Activated CD4-positive, CD25-positive, alpha-beta regulatory T cell treated with anti-CD3 and anti-CD28 coated beads, Interleukin-2, amount 50 U/mL, for 72 hours (primary cell): ENCODE measurements around the gene CLN5.
"Not testable (repeated sequence)": the region's sequence is repeated elsewhere in the genome, so short reads cannot be mapped to it uniquely, and the experiment has no call there.

Experiments used
- DNase-seq: peaks from one replicate; pipeline ENCODE4 v3.0.0; 2021

The CLN5 gene

DNA sequence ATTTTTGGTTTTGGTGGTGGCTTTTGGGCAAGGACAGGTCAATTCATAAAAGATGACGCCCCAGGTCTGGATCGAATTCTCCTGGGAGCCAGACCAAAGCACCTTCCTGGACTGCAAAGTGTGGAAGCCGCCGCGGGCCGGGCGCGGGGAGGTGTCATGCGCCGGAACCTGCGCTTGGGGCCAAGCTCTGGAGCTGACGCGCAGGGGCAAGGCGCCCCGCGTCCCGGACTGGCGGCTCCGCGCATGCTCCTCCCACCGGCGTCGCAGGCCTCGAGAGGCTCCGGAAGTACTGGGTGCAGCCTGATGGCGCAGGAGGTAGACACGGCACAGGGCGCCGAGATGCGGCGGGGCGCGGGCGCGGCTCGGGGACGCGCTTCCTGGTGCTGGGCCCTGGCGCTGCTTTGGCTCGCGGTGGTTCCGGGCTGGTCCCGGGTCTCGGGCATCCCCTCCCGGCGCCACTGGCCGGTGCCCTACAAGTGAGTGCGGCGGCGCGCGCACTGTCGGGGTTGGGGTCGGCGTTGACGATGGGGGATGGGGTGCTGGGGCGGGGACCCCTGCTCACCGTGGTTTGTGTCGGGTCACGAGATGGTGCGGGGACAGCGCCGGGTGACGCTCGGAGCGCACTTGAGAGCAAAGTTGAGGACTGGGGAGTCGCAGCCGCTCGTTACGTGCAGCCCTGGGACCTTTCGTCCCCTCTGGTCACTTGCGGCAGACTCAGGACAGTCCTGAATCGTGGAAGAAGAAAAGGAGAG, at the start of gene CLN5:
Gene CLN5 (plus strand): TSS at position 286 of the 752 bp plus-strand sequence. CDS start 18 bp downstream, at position 304.
- DNase-seq, result peak; percentile 95

DNA sequence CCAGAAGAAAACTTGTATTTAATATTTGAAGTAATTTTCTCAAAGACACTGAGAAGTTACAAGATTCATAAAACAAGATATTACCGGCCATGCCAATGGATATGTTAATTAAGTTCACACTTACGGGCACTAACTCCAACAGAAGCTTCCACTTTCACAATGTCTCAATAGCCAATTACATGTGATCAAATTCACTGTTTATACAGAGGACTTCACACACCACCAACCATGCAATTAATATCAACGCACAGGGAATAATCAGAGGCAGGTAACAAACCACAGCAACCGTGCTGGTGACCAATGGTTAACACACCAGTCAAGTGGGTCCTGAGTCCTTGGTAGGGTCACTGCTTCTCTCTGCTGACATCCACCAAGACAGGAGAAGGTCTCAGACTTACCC, 49.5 kb upstream of the CLN5 start:
- DNase-seq, result no peak

DNA sequence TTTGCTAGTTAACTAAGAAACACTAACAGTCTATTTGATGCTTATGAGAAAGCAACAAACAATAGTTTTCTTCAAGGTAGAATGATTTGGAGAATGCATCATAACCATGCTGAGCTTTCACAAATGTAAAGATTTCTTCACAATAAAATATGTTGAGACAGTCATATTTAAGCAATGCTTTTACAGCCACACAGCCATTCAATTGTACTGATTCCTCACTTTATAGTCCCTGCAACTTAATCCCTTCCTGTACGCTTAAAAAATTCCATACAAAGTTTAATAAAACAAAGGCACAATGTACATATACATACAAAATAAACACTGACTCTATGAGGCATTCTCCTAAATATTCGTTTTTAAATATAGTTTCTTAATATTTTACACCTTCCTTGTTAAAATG, 48.2 kb upstream of the CLN5 start:
- no peak for DNase-seq

DNA sequence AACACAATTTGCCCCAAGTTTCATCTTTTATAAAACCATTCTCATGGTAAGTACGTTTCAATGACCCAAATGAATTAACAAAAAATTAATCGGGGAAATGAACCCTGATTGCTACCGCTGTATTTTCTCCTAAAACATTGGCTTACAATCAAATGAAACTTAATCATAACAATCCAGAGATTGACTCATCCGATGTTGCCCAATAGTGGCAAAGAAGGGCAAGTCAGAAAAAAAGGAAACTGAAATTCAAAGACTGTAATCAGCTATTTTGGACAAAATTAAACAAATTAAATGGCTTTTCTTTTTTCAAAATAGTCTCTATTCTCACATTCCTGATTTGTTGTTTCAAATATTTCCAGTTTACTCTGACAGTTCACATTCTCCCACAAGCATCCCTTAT, 47.4 kb upstream of the CLN5 start:
- no peak for DNase-seq

DNA sequence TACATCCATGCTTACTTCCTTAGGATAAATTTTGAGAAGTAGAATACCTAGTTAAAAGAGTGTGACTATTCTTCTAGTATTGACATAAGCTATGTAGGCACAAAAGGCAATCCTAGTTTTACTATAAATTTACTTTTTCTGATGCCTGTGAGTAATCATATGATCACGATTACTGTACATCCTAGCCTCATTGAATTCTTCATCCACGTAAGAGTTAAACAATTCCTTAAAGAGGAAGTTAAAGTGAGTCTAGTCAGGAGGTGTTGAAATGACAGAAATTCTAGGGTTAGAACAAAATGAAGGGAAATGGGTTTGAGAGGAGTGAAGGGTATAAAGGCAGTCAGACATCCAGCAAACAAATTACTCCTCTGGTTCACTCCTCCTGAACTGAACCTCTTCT, 43.7 kb upstream of the CLN5 start, which contains the start of gene ACOD1:
Gene ACOD1 (plus strand): TSS at position 363 of the 400 bp plus-strand sequence. CDS start 48 bp downstream, outside the sequence.
- no peak for DNase-seq

DNA sequence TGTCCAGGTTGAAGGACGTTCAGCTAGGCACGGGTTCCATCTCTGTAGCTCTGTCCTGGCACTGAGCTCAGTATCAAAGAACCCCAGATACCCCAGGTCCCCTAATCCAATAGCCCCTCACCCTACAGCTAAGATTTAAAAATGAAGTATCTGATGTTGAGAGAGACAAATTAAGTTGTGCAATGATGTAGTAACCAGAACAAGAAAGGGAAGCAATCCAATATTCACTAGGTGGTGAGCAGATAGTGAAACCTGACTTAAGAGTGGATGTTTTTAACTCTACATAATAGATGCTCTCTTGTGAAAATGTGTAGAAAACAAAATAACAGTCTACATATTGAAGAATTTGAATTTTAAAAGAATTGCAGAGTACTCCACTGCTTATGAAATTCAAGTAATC, 41.8 kb upstream of the CLN5 start:
- no peak for DNase-seq

DNA sequence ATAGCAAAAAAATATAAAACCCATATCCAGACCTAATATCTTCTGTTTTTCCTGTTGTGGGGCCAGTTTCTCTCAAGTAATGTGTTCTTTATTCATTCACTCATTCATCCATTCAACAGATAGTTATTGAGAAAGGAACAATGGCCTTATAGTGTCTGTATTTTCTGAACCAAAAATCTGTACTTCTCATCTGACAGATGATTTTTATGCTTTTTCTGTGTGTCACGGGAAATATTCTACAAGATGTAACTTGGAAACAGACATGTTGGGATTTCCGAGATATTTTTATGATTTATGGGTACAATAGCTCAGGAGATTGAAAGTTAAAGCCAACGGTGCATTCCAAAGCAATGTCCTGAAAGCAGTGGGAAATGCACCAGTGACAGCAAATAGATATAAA, 37.9 kb upstream of the CLN5 start:
- DNase-seq, result no peak

DNA sequence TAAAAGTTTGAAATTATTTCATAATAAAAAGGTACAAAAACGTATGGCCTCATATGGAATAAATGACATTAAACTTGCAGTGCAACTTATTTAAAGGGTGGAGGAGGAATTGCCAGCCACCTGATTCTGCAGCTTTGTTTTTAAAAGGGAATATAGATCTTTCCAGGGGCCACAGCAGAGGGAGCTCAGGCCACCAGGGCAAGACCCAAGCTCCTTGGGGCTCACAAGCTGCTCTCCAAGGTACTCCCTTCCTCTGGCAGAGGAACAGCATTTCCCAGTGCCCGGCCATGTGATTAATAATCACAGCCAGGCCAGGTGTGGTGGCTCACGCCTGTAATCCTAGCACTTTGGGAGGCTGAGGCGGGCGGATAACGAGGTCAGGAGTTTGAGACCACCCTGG, 37.3 kb upstream of the CLN5 start:
- no peak for DNase-seq

DNA sequence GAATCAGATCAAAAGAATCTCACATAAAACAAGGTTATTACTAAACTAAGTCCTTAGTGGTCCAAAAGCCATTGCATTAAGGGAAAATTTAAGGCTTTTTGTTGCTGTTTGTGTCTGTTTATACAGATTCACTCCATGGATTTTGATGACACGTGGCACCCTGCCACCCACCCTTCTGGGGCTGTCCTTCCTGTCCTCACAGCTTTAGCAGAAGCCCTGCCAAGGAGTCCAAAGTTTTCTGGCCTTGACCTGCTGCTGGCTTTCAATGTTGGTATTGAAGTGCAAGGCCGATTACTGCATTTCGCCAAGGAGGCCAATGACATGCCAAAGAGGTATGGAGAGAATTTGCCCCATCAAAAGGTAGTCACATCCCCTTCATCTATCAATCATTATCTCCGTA, 36.7 kb upstream of the CLN5 start:
- DNase-seq, result no peak

DNA sequence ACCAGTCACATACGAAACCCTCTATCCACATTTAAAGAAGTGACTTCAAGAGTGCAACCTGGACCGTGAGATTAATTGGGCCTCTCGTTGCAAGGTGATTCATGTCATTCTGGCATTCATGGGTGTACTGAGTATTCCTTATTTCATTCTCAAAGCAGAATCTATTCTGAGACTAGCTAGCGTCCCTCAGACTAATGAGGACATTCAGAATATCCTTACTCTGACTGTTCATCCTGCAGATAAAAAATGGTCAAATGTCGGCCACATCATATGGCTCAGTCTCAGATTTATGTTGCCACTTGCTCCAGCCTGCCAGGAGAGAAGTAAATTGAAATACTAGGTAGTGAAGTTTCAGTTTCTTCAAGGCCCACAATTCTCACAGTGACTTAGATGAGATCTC, 36.2 kb upstream of the CLN5 start:
- DNase-seq, result no peak

DNA sequence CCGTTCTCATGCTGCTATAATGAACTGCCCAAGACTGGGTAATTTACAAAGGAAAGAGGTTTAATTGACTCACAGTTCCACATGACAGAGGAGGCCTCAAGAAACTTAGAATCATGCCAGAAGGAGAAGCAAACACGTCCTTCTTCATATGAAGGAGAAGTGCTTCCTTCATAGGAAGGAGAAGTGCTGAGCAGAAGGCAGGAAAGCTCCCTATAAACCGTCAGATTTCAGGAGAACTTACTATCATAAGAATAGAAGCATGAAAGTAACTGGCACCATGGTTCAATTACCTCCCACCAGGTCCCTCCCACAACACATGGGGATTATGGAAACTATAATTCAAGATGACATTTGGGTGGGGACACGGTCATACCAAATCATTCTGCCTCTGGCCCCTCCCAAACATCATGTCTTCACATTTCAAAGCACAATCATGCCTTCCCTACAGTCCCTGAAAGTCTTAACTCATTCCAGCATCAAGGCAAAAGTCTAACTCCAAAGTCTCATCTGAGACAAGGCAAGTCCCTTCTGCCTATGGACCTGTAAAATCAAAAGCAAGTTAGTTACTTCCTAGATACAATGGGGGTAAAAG, 32.9 kb upstream of the CLN5 start:
- no peak for DNase-seq

DNA sequence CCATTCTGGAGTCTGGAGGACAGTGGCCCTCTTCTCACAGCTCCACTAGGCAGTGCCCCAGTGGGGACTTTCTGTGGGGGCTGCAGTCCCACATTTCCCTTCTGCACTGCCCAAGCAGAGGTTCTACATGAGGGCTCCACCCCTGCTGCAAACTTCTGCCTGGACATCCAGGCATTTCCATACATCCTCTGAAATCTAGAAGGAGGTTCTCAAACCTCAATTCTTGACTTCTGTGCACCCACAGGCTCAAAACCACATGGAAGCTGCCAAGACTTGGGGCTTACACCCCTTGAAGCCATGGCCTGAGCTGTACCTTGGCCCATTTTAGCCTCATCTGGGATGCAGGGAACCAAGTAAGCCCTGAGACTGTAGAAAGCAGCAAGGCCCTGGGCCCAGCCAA, 32.1 kb upstream of the CLN5 start:
- DNase-seq, result not testable (repeated sequence)

DNA sequence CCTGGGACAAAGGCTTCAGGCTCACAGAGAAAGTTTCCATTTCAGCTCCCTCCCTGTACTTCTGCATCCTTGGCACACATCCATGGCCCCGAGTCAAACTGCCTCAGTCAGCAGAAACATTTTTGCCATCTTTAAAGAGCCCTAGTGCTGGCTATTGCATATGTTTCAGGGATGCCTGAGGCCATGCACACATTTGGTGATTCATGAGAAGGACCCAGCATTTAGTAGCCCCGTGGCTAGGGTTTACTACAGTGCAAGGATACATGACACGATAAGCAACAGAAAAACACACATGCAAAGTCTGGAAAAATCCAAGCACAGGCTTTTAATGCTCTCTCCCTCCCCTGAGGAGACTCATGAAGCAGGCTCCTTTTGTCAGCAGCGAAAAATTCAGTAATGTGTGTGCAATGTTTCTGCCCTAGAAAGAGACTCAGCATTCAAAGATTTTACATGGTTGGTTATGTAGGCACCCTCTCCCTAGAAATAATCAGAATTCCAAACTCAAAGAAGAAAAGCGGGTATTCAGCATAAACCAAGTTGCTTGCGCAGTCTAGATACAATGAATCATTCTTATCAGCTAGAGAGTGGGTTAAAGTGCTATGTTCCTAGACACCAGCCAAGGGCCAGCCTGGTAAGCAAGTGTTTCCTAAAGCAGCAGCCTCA, 26.0 kb upstream of the CLN5 start:
- no peak for DNase-seq

DNA sequence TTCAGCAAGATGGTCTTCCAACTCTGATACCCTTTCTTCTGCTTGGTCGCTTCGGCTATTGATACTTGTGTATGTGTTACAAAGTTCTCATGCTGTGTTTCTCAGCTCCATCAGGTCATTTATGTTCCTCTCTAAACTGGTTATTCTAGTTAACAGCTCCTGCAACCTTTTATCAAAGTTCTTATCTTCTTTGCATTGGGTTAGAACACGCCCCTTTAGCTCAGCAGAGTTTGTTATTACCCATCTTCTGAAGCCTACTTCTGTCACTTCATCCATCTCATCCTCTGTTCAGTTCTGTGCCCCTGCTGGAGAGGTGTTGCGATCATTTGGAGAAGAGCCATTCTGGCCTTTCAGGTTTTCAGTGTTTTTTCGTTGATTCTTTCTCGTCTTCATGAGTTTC, 24.9 kb upstream of the CLN5 start:
- DNase-seq, result no peak

DNA sequence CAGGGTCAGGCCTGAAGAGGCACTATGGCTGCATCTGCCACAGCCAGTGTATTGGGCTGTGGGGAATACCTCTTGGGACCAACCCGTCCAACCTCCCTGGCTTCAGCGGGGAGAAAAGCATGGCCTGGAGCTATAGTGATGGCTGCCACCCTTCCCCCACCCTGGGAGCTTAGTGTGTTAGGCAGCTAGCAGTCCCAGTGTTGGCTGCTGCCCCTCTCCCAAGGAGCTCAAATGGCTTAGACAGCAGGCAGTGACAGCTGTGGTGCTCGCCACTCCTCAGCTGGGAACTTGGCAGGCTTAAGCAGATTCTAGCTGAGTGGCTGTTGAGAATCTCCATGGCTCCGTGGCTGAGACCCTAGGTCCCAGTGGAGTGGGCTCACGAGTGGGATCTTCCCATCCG, 23.8 kb upstream of the CLN5 start:
- no peak for DNase-seq

DNA sequence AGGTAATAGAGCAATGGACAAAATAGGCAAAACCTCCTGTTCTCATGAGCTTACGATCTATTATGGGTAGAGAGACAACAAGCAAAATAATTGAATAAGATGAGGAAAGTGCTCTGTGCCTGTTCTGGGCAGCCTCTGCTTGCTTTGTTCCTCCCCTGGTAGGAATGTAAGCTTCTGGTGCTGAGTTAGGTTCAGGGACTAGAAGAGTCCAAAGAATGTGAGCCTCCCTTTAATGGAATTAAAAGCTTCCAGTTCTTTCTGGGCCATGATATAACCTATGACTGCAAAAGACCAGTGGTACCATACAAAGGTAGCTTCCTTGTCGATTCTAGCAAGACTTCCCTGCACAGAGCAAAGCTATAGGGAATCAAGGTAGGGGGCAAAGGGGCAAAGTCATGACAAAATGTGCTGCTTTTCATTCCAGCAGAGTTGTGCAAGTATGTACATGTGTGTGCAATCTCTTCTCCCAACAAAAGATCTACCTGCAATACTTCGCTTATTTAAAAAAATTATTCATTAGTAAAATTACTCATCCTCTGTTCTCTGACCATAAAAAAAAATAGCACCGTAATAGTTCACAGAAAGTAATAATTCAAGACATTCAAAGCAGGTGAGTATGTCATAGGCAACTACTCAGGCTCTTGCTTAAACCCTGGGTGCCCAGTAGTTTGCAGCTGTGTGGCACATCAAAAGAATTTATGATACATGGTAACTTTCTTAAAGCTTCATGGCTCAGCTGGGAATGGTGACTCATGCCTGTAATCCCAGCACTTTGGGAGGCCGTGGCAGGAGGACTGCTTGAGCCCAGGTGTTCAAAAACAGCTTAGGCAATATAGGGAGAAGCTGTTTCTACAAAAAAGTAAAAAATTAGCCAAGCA, 22.2 kb upstream of the CLN5 start:
- no peak for DNase-seq

DNA sequence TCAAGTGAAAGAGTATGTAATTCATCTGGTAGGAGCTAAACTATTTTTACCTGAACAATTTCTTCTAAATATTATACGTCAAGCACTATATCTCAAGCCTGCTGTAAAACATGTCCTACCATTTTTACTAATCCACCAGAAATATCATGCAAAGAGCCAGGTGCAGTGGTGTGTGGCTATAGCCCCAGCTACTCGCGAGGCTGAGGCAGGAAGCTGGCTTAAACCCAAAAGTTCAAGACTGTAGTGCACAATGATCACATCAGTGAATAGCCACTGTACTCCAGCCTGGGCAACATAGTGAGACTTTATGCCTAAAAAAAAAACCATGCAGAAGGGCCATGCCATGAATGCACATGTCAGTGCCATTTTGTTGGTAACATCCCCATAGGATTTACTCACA, 20.7 kb upstream of the CLN5 start:
- DNase-seq, result no peak

DNA sequence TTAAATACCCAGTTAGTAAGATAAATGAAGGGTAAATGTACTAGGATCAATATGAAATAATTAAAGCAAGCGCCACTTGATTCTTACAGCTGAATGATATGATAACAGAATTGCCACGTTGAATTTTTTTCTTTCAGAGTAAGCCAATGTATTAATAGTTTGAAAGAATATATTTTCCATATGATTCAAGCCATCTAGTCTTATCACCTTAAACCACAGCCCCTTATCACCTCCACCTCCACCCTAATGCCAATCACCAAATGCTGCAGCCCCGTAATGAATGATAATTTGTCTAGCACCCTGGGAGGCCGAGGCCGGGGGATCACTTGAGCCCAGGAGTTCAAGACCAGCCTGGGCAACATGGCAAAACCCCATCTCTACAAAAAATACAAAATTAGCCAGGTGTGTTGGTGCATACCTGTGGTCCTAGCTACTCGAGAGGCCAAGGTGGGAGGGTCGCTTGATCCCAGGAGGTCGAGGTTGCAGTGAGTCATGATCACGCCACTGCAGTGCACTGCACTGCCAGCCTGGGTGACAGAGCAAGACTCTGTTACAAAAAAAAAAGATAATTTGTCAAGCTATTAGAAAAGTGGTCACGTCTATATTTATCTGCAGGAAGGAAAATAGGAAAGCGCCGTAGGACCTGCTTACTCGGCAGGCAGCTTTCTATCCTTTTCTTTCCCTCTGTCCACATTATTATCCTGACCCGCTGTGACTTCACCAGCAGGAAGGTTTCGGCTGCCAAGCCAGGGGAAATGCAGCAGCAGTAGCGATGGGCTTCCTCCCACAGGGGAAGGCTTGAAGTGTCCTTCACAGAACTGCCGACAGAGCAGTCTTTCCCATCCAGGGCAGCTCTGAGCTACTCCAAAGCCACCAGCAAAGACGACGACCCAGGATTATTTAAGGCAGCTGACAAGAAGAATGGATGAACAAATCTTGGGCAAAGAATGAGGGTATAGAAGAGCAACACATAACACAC, 19.7 kb upstream of the CLN5 start:
- no peak for DNase-seq

DNA sequence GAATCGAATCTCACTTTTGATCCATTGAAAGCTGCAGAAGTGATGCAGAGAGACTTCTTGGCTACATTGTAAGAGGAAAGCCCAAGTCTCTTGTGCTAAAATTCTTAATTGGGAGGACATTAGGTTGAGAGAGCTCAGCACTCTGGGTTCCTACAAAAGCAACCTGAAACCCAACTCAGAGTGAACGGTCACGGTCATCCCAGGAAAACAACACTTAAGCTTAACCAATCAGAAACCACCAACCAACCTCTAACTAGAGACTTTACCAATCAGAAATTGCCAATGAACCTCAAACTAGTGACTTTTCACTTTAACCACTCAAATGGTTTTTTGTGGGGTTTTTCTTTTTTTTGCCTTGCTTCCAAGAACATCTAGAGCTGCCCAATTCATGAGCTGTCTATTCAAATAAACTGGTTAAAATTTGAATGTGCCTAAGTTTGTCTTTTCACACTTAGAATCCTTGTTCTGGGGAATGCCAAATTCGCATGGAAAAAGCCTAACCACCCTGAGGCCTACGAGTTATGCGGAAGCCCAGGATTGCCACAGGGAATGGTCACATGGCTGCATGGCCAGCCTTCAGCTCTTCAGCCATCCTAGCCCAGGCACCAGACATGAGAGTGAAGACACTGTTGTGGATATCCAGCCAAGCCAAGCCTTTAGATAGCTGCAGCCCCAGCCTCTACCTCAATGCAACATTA, 17.8 kb upstream of the CLN5 start:
- no peak for DNase-seq

DNA sequence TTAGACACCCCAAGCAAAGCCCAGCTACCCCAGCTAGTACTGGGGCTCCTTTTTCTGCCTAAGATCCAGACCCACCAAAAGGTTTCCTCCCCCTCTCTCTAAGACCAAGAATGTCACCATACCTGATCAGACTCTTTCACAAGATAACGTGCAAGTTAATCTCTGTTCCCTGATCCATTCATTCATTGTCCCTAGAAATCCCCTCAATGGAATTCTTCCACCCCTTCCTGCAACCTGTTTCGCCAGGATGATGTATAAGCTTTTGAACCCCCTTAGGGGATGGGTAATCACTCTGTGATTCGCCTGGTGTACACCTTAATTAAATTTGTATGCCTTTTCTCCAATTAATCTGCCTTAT, 17.3 kb upstream of the CLN5 start:
- no peak for DNase-seq

DNA sequence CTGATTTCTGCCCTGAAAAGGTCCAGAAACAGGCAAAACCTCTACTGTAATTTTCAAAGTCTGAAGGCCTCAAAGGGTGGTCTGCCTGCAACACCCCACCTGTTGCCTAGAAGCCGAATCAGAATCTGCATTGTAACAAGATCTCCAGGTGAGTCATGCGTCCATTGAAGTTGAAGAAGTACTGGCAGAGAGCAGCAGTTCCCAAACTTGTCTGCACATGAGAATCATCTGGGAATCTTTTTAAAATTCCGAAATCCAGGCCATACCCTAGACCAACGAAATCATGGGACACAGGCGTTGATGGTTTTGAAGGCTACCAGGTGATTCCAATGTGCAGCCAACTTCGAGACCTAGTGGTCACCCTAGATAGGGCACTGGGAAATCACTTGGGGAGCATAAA, 16.0 kb upstream of the CLN5 start:
- DNase-seq, result no peak
